HK-2 (cell line): ENCODE results near the gene MGAT5B.
A peak's percentile ranks its signal among the peaks of the same experiment; 100 is the strongest.

Source experiments
- DNase-seq: peaks from one replicate; pipeline ENCODE4 v3.0.0-alpha.2; 2018; ENCODE audit not compliant: unreplicated experiment

The MGAT5B gene

GRCh38 chr17:76905836-76906235 lies 37.6 kb downstream of the MGAT5B start:
- DNase-seq: no peak

GRCh38 chr17:76906463-76906862 lies 38.3 kb downstream of the MGAT5B start:
- no peak for DNase-seq

GRCh38 chr17:76907352-76907751 lies 39.1 kb downstream of the MGAT5B start:
- DNase-seq: no peak

- DNase-seq: peak; percentile 41
Observed at GRCh38 chr17:76909971-76910760, 42.0 kb downstream of the MGAT5B start.

- DNase-seq: peak; percentile 32
Observed at GRCh38 chr17:76911299-76912017, 43.3 kb downstream of the MGAT5B start.

GRCh38 chr17:76912421-76913164 lies 44.4 kb downstream of the MGAT5B start:
- no peak for DNase-seq

- DNase-seq: no peak
Observed at GRCh38 chr17:76914937-76915336, 46.7 kb downstream of the MGAT5B start.

GRCh38 chr17:76915840-76916510 lies 47.8 kb downstream of the MGAT5B start:
- no peak for DNase-seq

GRCh38 chr17:76917829-76918228 lies 49.6 kb downstream of the MGAT5B start:
- no peak for DNase-seq

- DNase-seq: no peak
Observed at GRCh38 chr17:76918811-76919210, 50.6 kb downstream of the MGAT5B start.

- DNase-seq: no peak
Observed at GRCh38 chr17:76920364-76921139, 52.3 kb downstream of the MGAT5B start.

GRCh38 chr17:76921340-76922036 lies 53.3 kb downstream of the MGAT5B start:
- DNase-seq: no peak

- no peak for DNase-seq
Observed at GRCh38 chr17:76922084-76922483, 53.9 kb downstream of the MGAT5B start.

- no peak for DNase-seq
Observed at GRCh38 chr17:76922967-76923366, 54.8 kb downstream of the MGAT5B start.

- DNase-seq: no peak
Observed at GRCh38 chr17:76923491-76923890, 55.3 kb downstream of the MGAT5B start.

GRCh38 chr17:76924345-76925342 lies 56.4 kb downstream of the MGAT5B start:
- no peak for DNase-seq

GRCh38 chr17:76925441-76925891 lies 57.3 kb downstream of the MGAT5B start:
- DNase-seq: no peak

GRCh38 chr17:76926237-76926866 lies 58.1 kb downstream of the MGAT5B start:
- DNase-seq: no peak

GRCh38 chr17:76927577-76927976 lies 59.4 kb downstream of the MGAT5B start:
- no peak for DNase-seq
